HAP-1 (cell line): ENCODE measurements around the gene CCDC106.

ENCODE experiments used
- DNase-seq, 2 experiments: peaks; one replicate each; pipeline ENCODE4 v3.0.0-alpha.2; 2016 to 2020; ENCODE audit warnings: low spot score in 2 of 2
- H3K27me3 ChIP-seq: fragments of 250-450 bp; sonication (Bioruptor Pico); 2 replicates; pipeline ENCODE4 v1.5.1; 2020; ENCODE audit warnings: low read depth, mild to moderate bottlenecking, moderate library complexity
- H3K36me3 ChIP-seq: fragments of 250-450 bp; sonication (Bioruptor Pico); replicated peaks from 2 replicates; pipeline ENCODE4 v1.5.1; 2020; ENCODE audit warnings: mild to moderate bottlenecking
- H3K4me1 ChIP-seq: fragments of 250-450 bp; sonication (Bioruptor Pico); 2 replicates; pipeline ENCODE4 v1.5.1; 2020; ENCODE audit warnings: mild to moderate bottlenecking
- H3K4me3 ChIP-seq: fragments of 250-450 bp; sonication (Bioruptor Pico); 2 replicates; pipeline ENCODE4 v1.5.1; 2020; ENCODE audit warnings: mild to moderate bottlenecking, moderate library complexity
- H3K9me3 ChIP-seq: fragments of 250-450 bp; sonication (Bioruptor Pico); 2 replicates; pipeline ENCODE4 v1.5.1; 2020; ENCODE audit warnings: mild to moderate bottlenecking, moderate library complexity
- in situ Hi-C: fragments of 300-500 bp; cut with MboI; formaldehyde crosslinking; loops from 3 replicates; pipeline ENCODE4 v1.14.3; 2020; ENCODE audit warnings: low sequenced_read_pairs, inconsistent platforms, mixed read lengths

Gene CCDC106

GRCh38 chr19:55620410-55621204, 27.4 kb upstream of the CCDC106 start:
- H3K4me3 ChIP-seq: no peak overlapping the region
- H3K9me3 ChIP-seq: no peaks in the 10 kb centered on the region
- no peaks in the 10 kb centered on the region for H3K27me3 ChIP-seq
- in situ Hi-C loops: no loop called here
- H3K36me3 ChIP-seq: peaks cover 14% of the 10 kb centered on the region
- no peaks in the 10 kb centered on the region for H3K4me1 ChIP-seq
- DNase-seq: no peak

GRCh38 chr19:55621205-55621672, 26.8 kb upstream of the CCDC106 start:
- no peaks in the 10 kb centered on the region for H3K27me3 ChIP-seq
- no peaks in the 10 kb centered on the region for H3K4me1 ChIP-seq
- H3K9me3 ChIP-seq: no peaks in the 10 kb centered on the region
- peaks cover 10% of the 10 kb centered on the region for H3K36me3 ChIP-seq
- DNase-seq: no peak
- H3K4me3 ChIP-seq: no peak overlapping the region
- in situ Hi-C loops: no loop called here

- H3K4me3 ChIP-seq: no peak overlapping the region
- H3K9me3 ChIP-seq: no peaks in the 10 kb centered on the region
- no peak for DNase-seq
- no peaks in the 10 kb centered on the region for H3K27me3 ChIP-seq
- in situ Hi-C loops: no loop called here
- peaks cover 5% of the 10 kb centered on the region for H3K36me3 ChIP-seq
- H3K4me1 ChIP-seq: no peaks in the 10 kb centered on the region
Measured at GRCh38 chr19:55621673-55622231, 26.3 kb upstream of the CCDC106 start.

GRCh38 chr19:55622242-55622969, 25.6 kb upstream of the CCDC106 start:
- no peaks in the 10 kb centered on the region for H3K4me1 ChIP-seq
- no peak overlapping the region for H3K4me3 ChIP-seq
- no peaks in the 10 kb centered on the region for H3K9me3 ChIP-seq
- H3K27me3 ChIP-seq: no peaks in the 10 kb centered on the region
- in situ Hi-C loops: no loop called here
- peaks cover 3% of the 10 kb centered on the region; the same call in 1 of the 2 replicates for H3K36me3 ChIP-seq
- DNase-seq: no peak

- H3K9me3 ChIP-seq: no peaks in the 10 kb centered on the region
- no peaks in the 10 kb centered on the region for H3K4me1 ChIP-seq
- H3K27me3 ChIP-seq: no peaks in the 10 kb centered on the region
- no peaks in the 10 kb centered on the region for H3K36me3 ChIP-seq
- DNase-seq: no peak
- no peak overlapping the region for H3K4me3 ChIP-seq
- in situ Hi-C loops: no loop called here
Measured at GRCh38 chr19:55623130-55623529, 24.9 kb upstream of the CCDC106 start.

- H3K27me3 ChIP-seq: no peaks in the 10 kb centered on the region
- peak overlapping the region; percentile 13 for H3K4me3 ChIP-seq
- H3K4me1 ChIP-seq: no peaks in the 10 kb centered on the region
- DNase-seq: no peak
- no peaks in the 10 kb centered on the region for H3K36me3 ChIP-seq
- in situ Hi-C loops: no loop called here
- H3K9me3 ChIP-seq: no peaks in the 10 kb centered on the region
Measured at GRCh38 chr19:55623561-55623960, 24.5 kb upstream of the CCDC106 start.

- DNase-seq: peak; percentile 87 to 95
- Histone ChIP-seq H3K9me3 (no peaks in the 10 kb centered on the region), H3K36me3 (no peaks in the 10 kb centered on the region), H3K4me3 (peak within 1 kb of the TSS; percentile 48), H3K27me3 (no peaks in the 10 kb centered on the region; the same call in 1 of the 2 replicates), H3K4me1 (no peaks in the 10 kb centered on the region)
- in situ Hi-C loops: loop anchor here (5.0 kb wide), 1 partner anchor 107 kb away; no protein-coding TSS in a partner anchor
Measured at GRCh38 chr19:55624109-55625003, 23.7 kb upstream of the CCDC106 start, which contains the start of gene ZNF784. Gene ZNF784, minus strand, starts transcription at chr19:55624566. Its CDS starts 5 bp downstream, at chr19:55624561.

GRCh38 chr19:55625004-55625326, 23.0 kb upstream of the CCDC106 start:
- no peaks in the 10 kb centered on the region for H3K36me3 ChIP-seq
- peak overlapping the region; percentile 48 for H3K4me3 ChIP-seq
- H3K4me1 ChIP-seq: no peaks in the 10 kb centered on the region
- H3K9me3 ChIP-seq: no peaks in the 10 kb centered on the region
- in situ Hi-C loops: loop anchor here (5.0 kb wide), 1 partner anchor 108 kb away; no protein-coding TSS in a partner anchor
- no peak for DNase-seq
- H3K27me3 ChIP-seq: no peaks in the 10 kb centered on the region; the same call in 1 of the 2 replicates

- in situ Hi-C loops: loop anchor here (5.0 kb wide), 1 partner anchor 109 kb away; no protein-coding TSS in a partner anchor
- no peaks in the 10 kb centered on the region for H3K36me3 ChIP-seq
- no peak for DNase-seq
- H3K4me1 ChIP-seq: no peaks in the 10 kb centered on the region
- H3K9me3 ChIP-seq: no peaks in the 10 kb centered on the region
- H3K27me3 ChIP-seq: no peaks in the 10 kb centered on the region; the same call in 1 of the 2 replicates
- no peak overlapping the region for H3K4me3 ChIP-seq
Measured at GRCh38 chr19:55626350-55626749, 21.7 kb upstream of the CCDC106 start.

- 0 out of 2 replicates have a peak, but pooled peaks cover 3% of the 10 kb centered on the region for H3K36me3 ChIP-seq
- in situ Hi-C loops: no loop called here
- no peaks in the 10 kb centered on the region for H3K9me3 ChIP-seq
- H3K27me3 ChIP-seq: no peaks in the 10 kb centered on the region; the same call in 1 of the 2 replicates
- no peak overlapping the region for H3K4me3 ChIP-seq
- peak; percentile 75 to 96 for DNase-seq
- H3K4me1 ChIP-seq: peaks cover 9% of the 10 kb centered on the region; the same call in 1 of the 2 replicates
Measured at GRCh38 chr19:55632463-55632834, 15.6 kb upstream of the CCDC106 start.

- Histone ChIP-seq H3K9me3 (no peaks in the 10 kb centered on the region), H3K4me1 (peaks cover 9% of the 10 kb centered on the region; the same call in 1 of the 2 replicates), H3K27me3 (no peaks in the 10 kb centered on the region; the same call in 1 of the 2 replicates), H3K4me3 (peak overlapping the region; percentile 68; the same call in 1 of the 2 replicates), H3K36me3 (0 out of 2 replicates have a peak, but pooled peaks cover 3% of the 10 kb centered on the region)
- in situ Hi-C loops: no loop called here
- DNase-seq: no peak
Measured at GRCh38 chr19:55633861-55634260, 14.2 kb upstream of the CCDC106 start.

GRCh38 chr19:55635334-55635717, 12.7 kb upstream of the CCDC106 start:
- in situ Hi-C loops: no loop called here
- H3K27me3 ChIP-seq: no peaks in the 10 kb centered on the region
- peak overlapping the region; percentile 68 for H3K4me3 ChIP-seq
- H3K9me3 ChIP-seq: no peaks in the 10 kb centered on the region
- 0 out of 2 replicates have a peak, but pooled peaks cover 3% of the 10 kb centered on the region for H3K36me3 ChIP-seq
- no peak for DNase-seq
- peaks cover 17% of the 10 kb centered on the region for H3K4me1 ChIP-seq
